Activated CD4-positive, alpha-beta T cell treated with anti-CD3 and anti-CD28 coated beads, Interleukin-2, amount 50 U/mL, for 16 hours (primary cell): Measurements from ENCODE around the gene ACE.

ENCODE experiments used
- DNase-seq: peaks from one replicate; pipeline ENCODE4 v3.0.0-alpha.2; 2020

ACE gene

GRCh38 chr17:63517825-63518534 is 41.1 kb downstream of the ACE start:
- DNase-seq: no peak

- no peak for DNase-seq
These were observed 42.4 kb downstream of the ACE start for GRCh38 chr17:63519116-63519881.

- DNase-seq: no peak
These were observed 43.4 kb downstream of the ACE start for GRCh38 chr17:63519972-63520882.

GRCh38 chr17:63523253-63523855 is 46.5 kb downstream of the ACE start, which contains the start of gene KCNH6:
KCNH6 (plus strand) TSS chr17:63523358; CDS start chr17:63523414, 56 bp downstream.
- DNase-seq: no peak

- DNase-seq: no peak
These were observed 47.2 kb downstream of the ACE start for GRCh38 chr17:63524051-63524450.

GRCh38 chr17:63525190-63525946 is 48.5 kb downstream of the ACE start:
- no peak for DNase-seq

- no peak for DNase-seq
These were observed 50.0 kb downstream of the ACE start for GRCh38 chr17:63526861-63527260.

GRCh38 chr17:63528183-63528582 is 51.3 kb downstream of the ACE start:
- no peak for DNase-seq

- DNase-seq: no peak
These were observed 53.1 kb downstream of the ACE start for GRCh38 chr17:63529711-63530556.

GRCh38 chr17:63530557-63531021 is 53.7 kb downstream of the ACE start:
- DNase-seq: no peak

- no peak for DNase-seq
These were observed 54.4 kb downstream of the ACE start for GRCh38 chr17:63531022-63531965.

- DNase-seq: no peak
These were observed 56.7 kb downstream of the ACE start for GRCh38 chr17:63533433-63534077.

GRCh38 chr17:63534078-63534570 is 57.3 kb downstream of the ACE start:
- DNase-seq: no peak

- no peak for DNase-seq
These were observed 58.1 kb downstream of the ACE start for GRCh38 chr17:63534816-63535455.

GRCh38 chr17:63535640-63536039 is 58.8 kb downstream of the ACE start:
- no peak for DNase-seq

- no peak for DNase-seq
These were observed 60.1 kb downstream of the ACE start for GRCh38 chr17:63537001-63537400.

- DNase-seq: no peak
These were observed 61.3 kb downstream of the ACE start for GRCh38 chr17:63537991-63538692.
